Frontal cortex (tissue), 4 donors: ENCODE measurements around the gene GCC2. TPM values are rescaled to one million over a fixed set of nuclear protein-coding genes. Genes with fewer than 3 reads are reported as not detected.
"Not testable (repeated sequence)": the region's sequence is repeated elsewhere in the genome, so short reads cannot be mapped to it uniquely, and the experiment has no call there.

Source experiments
- DNase-seq, 2 donors: peaks; one replicate each; pipeline ENCODE4 v3.0.0; 2012; ENCODE audit warnings: low spot score in 2 of 2
- FAIRE-seq: peaks from 2 replicates; lab custom pipeline; 2012; peaks lifted over from hg19 to GRCh38; lab: Jason Lieb, UNC
- total RNA-seq: library from RNA; depleted of rRNA; stranded (reverse); fragments of >200 nt; gene quantifications from one replicate; pipeline ENCODE4 v1.2.3, GENCODE V29; 2014
- donor health status: control.
- donor health status: control.
- donor health status: control.

GCC2 gene
- total RNA-seq, 1 donor from 2014 or later: 31.8 TPM

GRCh38 chr2:108441712-108442111, 7.3 kb upstream of the GCC2 start:
- FAIRE-seq: peak; percentile 74
- no peak for DNase-seq

GRCh38 chr2:108444941-108445840, 3.8 kb upstream of the GCC2 start:
- DNase-seq (no peak), FAIRE-seq (no peak)

GRCh38 chr2:108446703-108447102, 2.3 kb upstream of the GCC2 start:
- FAIRE-seq: no peak
- DNase-seq: no peak

- no peak for FAIRE-seq
- DNase-seq: no peak
Measured at GRCh38 chr2:108447947-108448677, 894 bp upstream of the GCC2 start.

- DNase-seq (peak in 1 of 2 donors; percentile 23), FAIRE-seq (no peak)
Measured at GRCh38 chr2:108449410-108450130, 564 bp downstream of the GCC2 start.

GRCh38 chr2:108450863-108451262, 1.9 kb downstream of the GCC2 start:
- no peak for DNase-seq

GRCh38 chr2:108451976-108452375, 3.0 kb downstream of the GCC2 start:
- FAIRE-seq: no peak

More at GRCh38 chr2:108450863-108451262, 1.9 kb downstream of the GCC2 start:
- FAIRE-seq: no peak

GRCh38 chr2:108453530-108453929, 4.5 kb downstream of the GCC2 start:
- FAIRE-seq, DNase-seq: not testable (repeated sequence)

More at GRCh38 chr2:108451976-108452375, 3.0 kb downstream of the GCC2 start:
- DNase-seq: no peak

- no peak for DNase-seq
- FAIRE-seq: no peak
Measured at GRCh38 chr2:108454440-108454839, 5.4 kb downstream of the GCC2 start.

- FAIRE-seq (no peak), DNase-seq (no peak)
Measured at GRCh38 chr2:108455571-108455970, 6.6 kb downstream of the GCC2 start.

- no peak for FAIRE-seq
- no peak for DNase-seq
Measured at GRCh38 chr2:108458082-108458481, 9.1 kb downstream of the GCC2 start.

- no peak for FAIRE-seq
- no peak for DNase-seq
Measured at GRCh38 chr2:108459441-108459840, 10.4 kb downstream of the GCC2 start.

- FAIRE-seq (no peak), DNase-seq (no peak)
Measured at GRCh38 chr2:108460345-108461037, 11.5 kb downstream of the GCC2 start.

- DNase-seq: no peak
- FAIRE-seq: no peak
Measured at GRCh38 chr2:108477099-108477498, 28.1 kb downstream of the GCC2 start.

GRCh38 chr2:108485253-108485652, 36.2 kb downstream of the GCC2 start:
- no peak for FAIRE-seq

GRCh38 chr2:108490506-108491122, 41.6 kb downstream of the GCC2 start:
- FAIRE-seq (no peak), DNase-seq (no peak)

More at GRCh38 chr2:108485253-108485652, 36.2 kb downstream of the GCC2 start:
- no peak for DNase-seq

- DNase-seq (no peak), FAIRE-seq (no peak)
Measured at GRCh38 chr2:108491848-108492247, 42.8 kb downstream of the GCC2 start.

- DNase-seq (no peak), FAIRE-seq (no peak)
Measured at GRCh38 chr2:108492364-108492763, 43.4 kb downstream of the GCC2 start.

GRCh38 chr2:108496167-108496566, 47.2 kb downstream of the GCC2 start:
- not testable (repeated sequence) for DNase-seq, FAIRE-seq
